ENCODE data around the gene WSCD1.

DNA sequence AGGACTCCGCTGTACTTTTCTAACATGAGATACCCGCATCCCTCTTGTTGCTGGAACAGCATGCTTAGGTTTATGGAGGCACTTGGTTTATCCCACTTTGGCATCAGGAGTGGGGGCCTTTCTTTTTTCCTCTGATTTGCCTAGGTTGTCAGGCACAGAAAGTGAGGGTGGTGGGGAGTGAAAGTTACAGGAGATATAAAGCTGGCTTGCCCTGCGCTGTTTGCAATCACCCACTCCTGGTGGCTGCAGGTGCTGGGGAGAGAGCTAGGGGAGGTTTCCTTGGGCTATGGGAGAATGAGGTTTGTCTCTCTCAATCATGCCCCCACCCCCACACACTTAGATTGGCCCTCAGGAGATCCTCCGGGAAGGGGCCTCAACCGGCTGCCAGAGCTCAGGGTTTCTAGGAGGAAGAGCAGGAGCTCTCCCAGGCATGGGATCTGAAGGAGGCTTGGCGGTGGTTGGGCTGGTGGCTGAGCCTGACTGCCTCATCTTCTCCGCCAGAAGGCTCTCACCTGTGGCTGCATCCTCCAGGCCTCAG lies 1.4 kb downstream of the WSCD1 start:
- TF ChIP-seq, protein P1, sequence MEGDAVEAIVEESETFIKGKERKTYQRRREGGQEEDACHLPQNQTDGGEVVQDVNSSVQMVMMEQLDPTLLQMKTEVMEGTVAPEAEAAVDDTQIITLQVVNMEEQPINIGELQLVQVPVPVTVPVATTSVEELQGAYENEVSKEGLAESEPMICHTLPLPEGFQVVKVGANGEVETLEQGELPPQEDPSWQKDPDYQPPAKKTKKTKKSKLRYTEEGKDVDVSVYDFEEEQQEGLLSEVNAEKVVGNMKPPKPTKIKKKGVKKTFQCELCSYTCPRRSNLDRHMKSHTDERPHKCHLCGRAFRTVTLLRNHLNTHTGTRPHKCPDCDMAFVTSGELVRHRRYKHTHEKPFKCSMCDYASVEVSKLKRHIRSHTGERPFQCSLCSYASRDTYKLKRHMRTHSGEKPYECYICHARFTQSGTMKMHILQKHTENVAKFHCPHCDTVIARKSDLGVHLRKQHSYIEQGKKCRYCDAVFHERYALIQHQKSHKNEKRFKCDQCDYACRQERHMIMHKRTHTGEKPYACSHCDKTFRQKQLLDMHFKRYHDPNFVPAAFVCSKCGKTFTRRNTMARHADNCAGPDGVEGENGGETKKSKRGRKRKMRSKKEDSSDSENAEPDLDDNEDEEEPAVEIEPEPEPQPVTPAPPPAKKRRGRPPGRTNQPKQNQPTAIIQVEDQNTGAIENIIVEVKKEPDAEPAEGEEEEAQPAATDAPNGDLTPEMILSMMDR (tag by site-specific recombination; IDR thresholded peaks at IDR 0.05) = no peak
- TF ChIP-seq YY2 (tag by site-specific recombination; IDR thresholded peaks at IDR 0.05) (no peak), ZFP3 (tag by site-specific recombination; IDR thresholded peaks at IDR 0.05; ENCODE audit: low read depth) (no peak), ZEB2 (tag by site-specific recombination; IDR thresholded peaks at IDR 0.05) (no peak)
- TF ChIP-seq, protein P2, sequence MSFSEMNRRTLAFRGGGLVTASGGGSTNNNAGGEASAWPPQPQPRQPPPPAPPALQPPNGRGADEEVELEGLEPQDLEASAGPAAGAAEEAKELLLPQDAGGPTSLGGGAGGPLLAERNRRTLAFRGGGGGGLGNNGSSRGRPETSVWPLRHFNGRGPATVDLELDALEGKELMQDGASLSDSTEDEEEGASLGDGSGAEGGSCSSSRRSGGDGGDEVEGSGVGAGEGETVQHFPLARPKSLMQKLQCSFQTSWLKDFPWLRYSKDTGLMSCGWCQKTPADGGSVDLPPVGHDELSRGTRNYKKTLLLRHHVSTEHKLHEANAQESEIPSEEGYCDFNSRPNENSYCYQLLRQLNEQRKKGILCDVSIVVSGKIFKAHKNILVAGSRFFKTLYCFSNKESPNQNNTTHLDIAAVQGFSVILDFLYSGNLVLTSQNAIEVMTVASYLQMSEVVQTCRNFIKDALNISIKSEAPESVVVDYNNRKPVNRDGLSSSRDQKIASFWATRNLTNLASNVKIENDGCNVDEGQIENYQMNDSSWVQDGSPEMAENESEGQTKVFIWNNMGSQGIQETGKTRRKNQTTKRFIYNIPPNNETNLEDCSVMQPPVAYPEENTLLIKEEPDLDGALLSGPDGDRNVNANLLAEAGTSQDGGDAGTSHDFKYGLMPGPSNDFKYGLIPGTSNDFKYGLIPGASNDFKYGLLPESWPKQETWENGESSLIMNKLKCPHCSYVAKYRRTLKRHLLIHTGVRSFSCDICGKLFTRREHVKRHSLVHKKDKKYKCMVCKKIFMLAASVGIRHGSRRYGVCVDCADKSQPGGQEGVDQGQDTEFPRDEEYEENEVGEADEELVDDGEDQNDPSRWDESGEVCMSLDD (tag by site-specific recombination; IDR thresholded peaks at IDR 0.05) = no peak

All from HEK293 (cell line).